ENCODE results near the gene RNF31.
"Not testable (repeated sequence)": the region's sequence is repeated elsewhere in the genome, so short reads cannot be mapped to it uniquely, and the experiment has no call there.

Gene RNF31

DNA sequence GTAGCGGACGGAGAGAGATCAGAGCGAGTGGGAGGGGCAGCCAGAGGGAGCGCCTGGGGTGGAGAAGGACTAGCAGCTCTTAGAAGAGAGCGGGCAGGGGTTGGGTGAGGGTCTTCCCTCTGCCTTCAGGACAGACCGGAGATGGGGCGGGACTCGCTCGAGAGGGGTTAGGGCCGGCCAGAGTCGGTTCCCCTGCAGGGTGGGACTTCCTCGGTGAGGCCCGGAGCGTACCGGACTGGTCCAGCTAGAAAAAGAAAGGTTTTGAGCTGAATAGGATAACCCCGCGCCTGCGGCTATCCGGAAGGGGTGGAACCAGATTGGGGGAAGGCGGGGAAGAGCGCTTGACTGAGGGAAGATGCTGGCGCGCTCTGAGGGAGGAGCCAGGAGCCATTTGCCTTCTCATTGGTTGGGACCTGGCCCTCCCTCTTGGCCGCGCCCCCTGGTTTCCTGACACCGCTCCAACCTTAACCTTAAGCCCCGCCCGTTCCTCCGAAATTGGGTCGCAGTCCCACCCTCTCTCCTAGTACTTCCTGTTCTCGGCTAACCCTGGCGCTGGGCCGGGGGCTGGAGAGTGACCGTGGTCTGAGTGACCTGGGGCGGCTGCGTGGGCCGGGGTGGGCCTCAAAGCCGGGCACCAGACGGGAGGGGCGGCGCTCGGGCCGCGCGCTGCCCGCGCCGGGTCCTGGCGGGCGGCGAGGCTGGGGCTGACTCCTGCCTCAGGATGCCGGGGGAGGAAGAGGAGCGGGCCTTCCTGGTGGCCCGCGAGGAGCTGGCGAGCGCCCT is at the start of gene RNF31:
Gene RNF31 (plus strand): TSS at position 521 of the 783 bp plus-strand sequence. CDS start 201 bp downstream, at position 722.
- peak; percentile 99 for DNase-seq

- no peak for DNase-seq
Measured at GRCh38 chr14:24098229-24098926, 48.9 kb upstream of the RNF31 start.

DNA sequence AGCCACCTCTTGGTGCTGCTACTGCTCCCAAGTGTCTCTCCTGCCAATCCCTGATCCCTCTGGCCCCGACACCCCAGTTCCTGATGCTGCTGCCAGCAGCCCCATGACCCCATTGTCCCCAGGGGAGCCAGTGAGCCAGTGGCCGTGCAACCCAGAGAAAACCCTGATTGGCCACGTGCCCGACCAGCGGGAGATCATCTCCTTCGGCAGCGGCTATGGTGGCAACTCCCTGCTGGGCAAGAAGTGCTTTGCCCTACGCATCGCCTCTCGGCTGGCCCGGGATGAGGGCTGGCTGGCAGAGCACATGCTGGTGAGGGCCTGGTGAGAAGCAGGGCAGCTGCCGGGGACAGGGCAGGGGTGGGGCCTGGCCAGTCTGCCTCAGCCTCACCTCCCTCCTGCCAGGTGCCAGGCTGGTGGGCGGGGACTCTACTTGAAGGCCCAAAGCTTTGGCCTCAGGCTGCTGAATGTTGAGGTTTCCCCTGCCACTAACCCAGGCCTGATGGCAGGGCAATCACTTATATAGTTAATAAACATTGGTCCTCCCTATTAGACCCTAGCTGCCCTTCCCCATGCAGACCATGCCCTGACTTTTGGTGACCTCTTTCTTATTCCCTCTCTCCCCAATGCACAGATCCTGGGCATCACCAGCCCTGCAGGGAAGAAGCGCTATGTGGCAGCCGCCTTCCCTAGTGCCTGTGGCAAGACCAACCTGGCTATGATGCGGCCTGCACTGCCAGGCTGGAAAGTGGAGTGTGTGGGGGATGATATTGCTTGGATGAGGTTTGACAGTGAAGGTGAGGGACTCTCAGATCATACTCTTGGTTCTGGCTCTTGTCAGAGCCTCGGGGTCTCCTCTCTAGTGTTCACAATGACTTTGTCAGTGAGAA is 48.1 kb upstream of the RNF31 start:
- DNase-seq: peak; percentile 80

DNA sequence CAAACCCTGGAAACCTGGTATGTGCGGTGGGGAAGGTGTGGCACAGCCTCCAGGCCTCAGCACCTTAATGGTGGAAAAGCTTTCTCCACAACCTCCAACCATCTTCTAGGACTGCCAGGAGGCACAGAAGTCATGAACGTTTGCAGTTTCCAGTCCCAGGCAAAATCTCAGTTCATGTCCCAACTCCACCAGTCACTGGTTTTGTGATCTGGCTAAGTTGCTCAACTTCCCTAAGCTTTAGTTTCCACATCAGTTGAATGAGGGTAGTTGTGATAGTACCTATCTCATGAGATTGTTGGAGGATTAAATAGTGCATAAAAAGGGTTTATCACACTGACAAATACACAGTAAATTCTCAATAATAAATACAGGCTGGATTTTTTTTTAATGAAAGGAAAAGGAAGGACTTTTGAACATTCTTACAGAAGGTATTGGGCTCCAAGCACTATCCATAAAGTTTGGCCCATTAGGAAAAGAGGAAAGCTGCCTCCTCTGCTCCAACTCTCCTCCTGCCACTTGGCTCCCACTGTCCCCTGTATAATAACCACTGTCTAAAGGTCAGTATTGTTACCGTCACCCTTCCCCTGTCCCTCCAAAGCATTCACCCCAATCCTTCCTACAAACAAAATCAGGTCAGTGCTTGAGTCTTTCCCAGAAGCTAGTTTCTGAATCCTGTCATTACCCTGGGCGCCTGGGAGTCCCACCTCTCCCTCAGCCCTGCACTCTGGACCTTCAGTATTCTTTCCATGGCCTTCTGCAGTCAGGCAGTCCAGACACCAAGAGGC is 46.9 kb upstream of the RNF31 start:
- DNase-seq: no peak

GRCh38 chr14:24100982-24101494 is 46.3 kb upstream of the RNF31 start:
- DNase-seq: no peak

GRCh38 chr14:24102357-24103048 is 44.8 kb upstream of the RNF31 start:
- no peak for DNase-seq

GRCh38 chr14:24103451-24103850 is 43.8 kb upstream of the RNF31 start:
- no peak for DNase-seq

DNA sequence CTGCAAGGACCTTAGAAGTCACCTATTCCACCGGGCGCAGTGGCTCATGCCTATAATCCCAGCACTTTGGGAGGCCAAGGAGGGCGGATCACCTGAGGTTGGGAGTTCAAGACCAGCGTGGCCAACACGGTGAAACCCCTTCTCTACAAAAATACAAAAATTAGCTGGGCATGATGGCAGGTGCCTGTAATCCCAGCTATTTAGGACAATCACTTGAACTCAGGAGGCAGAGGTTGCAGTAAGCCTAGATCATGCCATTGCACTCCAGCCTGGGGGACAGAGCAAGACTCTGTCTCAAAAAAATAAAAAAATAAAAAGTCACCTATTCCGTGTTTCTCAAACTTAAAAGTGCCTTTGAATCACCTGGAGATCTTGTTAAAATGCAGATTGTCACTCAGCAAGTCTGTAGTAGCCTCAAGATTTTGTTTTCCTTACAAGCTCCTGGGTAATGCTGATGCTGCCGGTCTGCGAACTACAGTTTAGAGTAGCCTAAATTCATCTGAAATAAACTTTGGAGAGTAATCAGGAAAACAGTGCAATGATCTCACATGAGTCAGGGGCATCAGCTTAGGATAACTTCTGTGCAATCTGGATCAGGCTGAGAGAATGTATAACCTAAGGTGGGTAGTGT is 41.6 kb upstream of the RNF31 start:
- DNase-seq: not testable (repeated sequence)

GRCh38 chr14:24106672-24107271 is 40.5 kb upstream of the RNF31 start:
- no peak for DNase-seq

DNA sequence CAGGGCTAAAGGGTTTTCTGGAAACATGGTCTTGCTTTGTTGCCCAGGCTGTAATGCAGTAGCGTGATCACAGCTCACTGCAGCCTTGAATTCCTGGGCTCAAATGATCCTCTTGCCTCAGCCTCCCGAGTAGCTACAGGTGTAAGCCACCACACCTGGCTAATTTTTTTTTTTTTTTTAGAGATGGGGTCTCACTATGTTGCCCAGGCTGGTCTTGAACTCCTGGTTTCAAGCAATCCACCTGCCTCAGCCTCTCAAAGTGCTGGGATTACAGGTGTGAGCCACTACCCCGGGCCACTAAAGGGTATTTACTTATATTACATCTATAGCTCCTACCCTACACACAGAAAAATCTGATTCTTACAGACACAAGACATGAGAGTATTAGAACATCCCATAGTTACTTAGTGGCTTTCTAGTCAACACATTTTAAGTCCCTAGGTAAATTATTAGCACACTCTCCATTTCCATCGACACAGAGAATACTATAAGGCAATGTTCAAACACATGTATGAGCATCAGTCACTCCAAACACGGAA is 38.9 kb upstream of the RNF31 start:
- DNase-seq: no peak

- DNase-seq: no peak
Measured at GRCh38 chr14:24110060-24110459, 37.2 kb upstream of the RNF31 start.

DNA sequence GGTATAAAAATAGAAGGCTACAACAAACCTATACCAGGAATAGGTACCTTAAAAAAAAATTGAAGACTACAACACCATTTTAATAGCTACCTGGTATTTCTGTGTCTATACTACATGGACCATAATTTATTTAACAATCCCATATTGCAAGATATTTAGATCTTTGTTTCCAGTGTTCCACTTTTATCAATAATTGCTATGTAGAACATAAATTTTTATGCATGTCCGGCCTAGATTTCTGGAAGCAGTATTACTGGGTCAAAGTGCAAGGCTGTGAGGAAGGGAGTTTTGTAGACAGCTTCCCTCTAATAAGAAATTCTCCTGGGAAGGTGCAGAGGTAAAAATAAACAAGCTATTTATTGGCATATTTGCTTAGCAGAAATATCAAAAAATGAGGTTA is 36.8 kb upstream of the RNF31 start:
- DNase-seq: no peak

DNA sequence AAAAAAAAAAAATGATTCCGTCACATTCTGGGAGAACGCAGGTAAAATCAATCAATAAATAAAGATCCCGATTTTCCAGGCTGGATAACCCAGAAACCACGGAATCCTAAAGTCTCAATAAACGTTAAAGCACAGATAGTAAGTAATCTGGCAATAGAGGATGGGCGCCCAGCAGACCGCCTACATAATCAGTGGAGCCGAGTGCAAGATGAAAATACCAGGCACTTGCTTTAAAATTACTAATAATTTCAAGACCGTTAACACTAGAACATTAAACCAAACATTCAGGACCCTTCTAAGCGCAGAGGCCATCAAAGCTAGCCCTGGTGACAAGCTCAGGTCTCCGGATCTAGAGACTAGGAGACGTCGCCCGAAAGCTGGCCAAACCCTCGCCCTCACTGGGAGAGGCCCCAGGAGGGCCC is 33.9 kb upstream of the RNF31 start:
- DNase-seq: no peak

- peak; percentile 82 for DNase-seq
Measured at GRCh38 chr14:24113801-24114531, 33.3 kb upstream of the RNF31 start.

- DNase-seq: peak; percentile 100
Measured at GRCh38 chr14:24114532-24115421, 32.5 kb upstream of the RNF31 start, which contains the start of the genes DCAF11 and NRL. DCAF11 (plus strand) TSS chr14:24114777; CDS start chr14:24115595, 818 bp downstream. NRL (minus strand) TSS chr14:24114949; CDS start chr14:24082848, 32,101 bp downstream.

DNA sequence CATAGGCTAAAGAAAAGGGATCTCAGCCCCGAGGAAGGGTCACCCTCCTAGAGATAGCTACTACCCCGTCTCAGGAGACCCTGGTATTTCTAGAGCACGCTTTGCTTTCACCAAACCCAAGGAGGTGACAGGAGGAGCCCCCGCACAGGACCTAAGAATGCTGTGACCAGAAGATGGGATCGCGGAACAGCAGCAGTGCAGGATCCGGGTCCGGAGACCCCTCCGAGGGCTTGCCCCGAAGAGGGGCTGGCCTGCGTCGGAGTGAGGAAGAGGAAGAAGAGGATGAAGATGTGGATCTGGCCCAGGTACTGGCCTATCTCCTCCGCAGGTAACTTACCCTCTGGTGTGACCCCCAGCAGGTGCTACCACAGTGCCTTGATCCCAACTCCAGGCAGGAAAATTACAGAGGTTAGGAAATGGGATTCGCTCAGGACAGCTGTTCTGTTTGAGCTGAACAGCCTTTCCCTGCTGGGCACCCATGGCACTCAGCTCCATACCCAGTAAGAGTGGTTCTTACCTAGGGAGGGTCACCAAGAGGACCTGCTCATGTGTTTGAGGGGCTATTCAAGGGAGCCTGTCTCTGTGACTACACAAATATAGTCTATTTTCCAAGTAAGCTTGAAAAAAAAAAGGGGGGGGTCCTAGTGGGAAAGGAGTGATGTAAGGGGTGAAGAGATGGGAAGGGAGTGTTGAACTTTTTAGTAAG is 31.7 kb upstream of the RNF31 start:
- no peak for DNase-seq

GRCh38 chr14:24116128-24116814 is 31.0 kb upstream of the RNF31 start:
- DNase-seq: no peak

All from NCI-H345 (cell line).